IMR-90 (cell line): Measurements from ENCODE around the gene NOL4L.

Experiments used
- CEBPB ChIP-seq: IDR thresholded peaks from 2 replicates; pipeline ENCODE4 v1.6.1; 2012; ENCODE audit warnings: low read depth, low read length, improper control_type of control experiment
- CTCF ChIP-seq: conservative IDR thresholded peaks from 2 replicates; pipeline ENCODE4 v1.5.1; 2012; ENCODE audit warnings: mild to moderate bottlenecking, low read depth, low read length, improper control_type of control experiment
- MAFK ChIP-seq: IDR thresholded peaks from 2 replicates; pipeline ENCODE4 v1.6.1; 2012; ENCODE audit warnings: low read depth, low read length, improper control_type of control experiment
- MXI1 ChIP-seq: IDR thresholded peaks from 2 replicates; pipeline ENCODE4 v1.6.1; 2012; ENCODE audit warnings: low read depth, mild to moderate bottlenecking, low read length, moderate library complexity, borderline replicate concordance
- POLR2A ChIP-seq: IDR thresholded peaks from 2 replicates; pipeline ENCODE4 v1.6.1; 2012; ENCODE audit warnings: mild to moderate bottlenecking, low read depth, low read length
- USF2 ChIP-seq: fragments of 150-350 bp; IDR thresholded peaks from 2 replicates; pipeline ENCODE4 v1.6.1; 2017; ENCODE audit warnings: mild to moderate bottlenecking, antibody characterized with exemption, low read length, low read depth

- no peak for TF ChIP-seq CTCF
- no peak for TF ChIP-seq USF2
- TF ChIP-seq MAFK: no peak
- no peak for TF ChIP-seq POLR2A
- no peak for TF ChIP-seq MXI1
- no peak for TF ChIP-seq CEBPB
Observed at GRCh38 chr20:32560482-32560988, 24.6 kb downstream of the NOL4L start.
